Neural progenitor cell (in vitro differentiated cells): ENCODE data around the gene SLC28A1.

Experiments used
- EZH2 ChIP-seq: fragments of 200-600 bp; sonication (generic); IDR thresholded peaks from 2 replicates; pipeline ENCODE4 v1.6.1; 2017; ENCODE audit warnings: antibody characterized with exemption, mild to moderate bottlenecking, moderate library complexity
- EZH2phosphoT487 ChIP-seq: fragments of 200-600 bp; sonication (generic); IDR thresholded peaks from 2 replicates; pipeline ENCODE4 v1.6.1; 2017; ENCODE audit warnings: antibody characterized with exemption
- TF ChIP-seq, protein P1 (sequence below): fragments of 200-600 bp; sonication (generic); IDR thresholded peaks from 2 replicates; pipeline ENCODE4 v1.5.1; 2017; ENCODE audit warnings: antibody characterized with exemption, mild to moderate bottlenecking

DNA sequence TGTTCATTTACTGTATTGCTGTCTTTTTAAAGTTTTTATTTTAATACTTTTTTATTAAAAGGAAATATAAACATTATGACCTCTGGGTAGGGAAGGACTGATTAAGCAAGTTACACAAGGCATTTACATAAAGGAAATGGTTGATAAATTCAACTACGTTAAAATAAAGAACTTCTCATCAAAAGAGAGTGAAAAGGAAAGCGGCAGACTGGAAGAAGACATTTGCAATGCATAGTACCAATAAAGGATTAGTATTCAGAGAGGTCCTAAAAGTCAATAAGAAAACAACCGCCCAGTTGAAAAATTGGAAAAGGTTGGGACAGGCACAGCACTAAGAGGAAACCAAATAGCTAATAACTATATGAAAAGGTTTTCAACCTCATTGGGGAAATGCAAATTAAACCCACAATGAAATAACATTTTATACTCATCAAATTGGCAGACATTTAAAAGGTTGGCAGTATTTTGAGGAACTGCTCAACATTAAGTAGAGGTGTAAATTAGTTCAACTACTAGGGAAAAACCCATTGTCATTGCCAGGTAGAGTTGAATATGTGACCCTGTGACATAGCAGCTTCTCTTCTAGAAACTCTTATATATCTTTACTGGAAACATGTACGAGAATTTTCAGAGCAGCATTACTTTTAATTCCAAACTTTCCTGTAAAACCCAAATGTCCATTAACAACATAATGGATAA, 106.7 kb downstream of the SLC28A1 start:
- TF ChIP-seq, protein P1, sequence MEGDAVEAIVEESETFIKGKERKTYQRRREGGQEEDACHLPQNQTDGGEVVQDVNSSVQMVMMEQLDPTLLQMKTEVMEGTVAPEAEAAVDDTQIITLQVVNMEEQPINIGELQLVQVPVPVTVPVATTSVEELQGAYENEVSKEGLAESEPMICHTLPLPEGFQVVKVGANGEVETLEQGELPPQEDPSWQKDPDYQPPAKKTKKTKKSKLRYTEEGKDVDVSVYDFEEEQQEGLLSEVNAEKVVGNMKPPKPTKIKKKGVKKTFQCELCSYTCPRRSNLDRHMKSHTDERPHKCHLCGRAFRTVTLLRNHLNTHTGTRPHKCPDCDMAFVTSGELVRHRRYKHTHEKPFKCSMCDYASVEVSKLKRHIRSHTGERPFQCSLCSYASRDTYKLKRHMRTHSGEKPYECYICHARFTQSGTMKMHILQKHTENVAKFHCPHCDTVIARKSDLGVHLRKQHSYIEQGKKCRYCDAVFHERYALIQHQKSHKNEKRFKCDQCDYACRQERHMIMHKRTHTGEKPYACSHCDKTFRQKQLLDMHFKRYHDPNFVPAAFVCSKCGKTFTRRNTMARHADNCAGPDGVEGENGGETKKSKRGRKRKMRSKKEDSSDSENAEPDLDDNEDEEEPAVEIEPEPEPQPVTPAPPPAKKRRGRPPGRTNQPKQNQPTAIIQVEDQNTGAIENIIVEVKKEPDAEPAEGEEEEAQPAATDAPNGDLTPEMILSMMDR: no peak
- TF ChIP-seq EZH2phosphoT487 (no peak), EZH2 (no peak)
